Measurements from ENCODE around the gene FBXL12. TPM values are rescaled to one million over a fixed set of nuclear protein-coding genes. Genes with fewer than 3 reads are reported as not detected.
"Not testable (repeated sequence)": the region's sequence is repeated elsewhere in the genome, so short reads cannot be mapped to it uniquely, and the experiment has no call there.

Gene FBXL12
- total RNA-seq, 4 donors from 2014 or later: 15.8 to 32.7 (median 29.2) TPM

GRCh38 chr19:9834307-9834725, 15.4 kb upstream of the FBXL12 start:
- Histone ChIP-seq H3K36me3 (peaks cover 0 to 36% (median 21%) of the 10 kb centered on the region in 4 donors), H3K27ac (replicated peaks in 1 of 4) (peak overlapping the region; percentile 76 to 84 (median 80)), H3K4me3 (peak overlapping the region; percentile 88 to 99 (median 96)), H3K27me3 (no peaks in the 10 kb centered on the region), H3K4me1 (peaks cover 12 to 42% (median 26%) of the 10 kb centered on the region in 4 donors), H3K9me3 (no peaks in the 10 kb centered on the region)
- TF ChIP-seq POLR2A (IDR thresholded peaks at IDR 0.05; ENCODE audit: low read depth): no peak
- TF ChIP-seq POLR2AphosphoS5 (IDR thresholded peaks at IDR 0.05): no peak
- WGBS: 67% methylated on average over 6 of the region's 6 CpGs
- DNase-seq (ENCODE audit: extremely low spot score): no peak
- intact Hi-C loops (cut with DNase I): no loop called here

GRCh38 chr19:9828551-9829063, 9.7 kb upstream of the FBXL12 start:
- WGBS: 36% methylated on average over 13 of the region's 13 CpGs
- Histone ChIP-seq H3K27me3 (no peaks in the 10 kb centered on the region), H3K9me3 (no peaks in the 10 kb centered on the region), H3K27ac (replicated peaks in 1 of 4) (peak overlapping the region in 3 of 4 donors; percentile 76 to 86 (median 85)), H3K4me1 (peaks cover 26 to 35% (median 31%) of the 10 kb centered on the region in 4 donors), H3K4me3 (peak overlapping the region; percentile 64 to 99 (median 84)), H3K36me3 (peaks cover 0 to 25% (median 11%) of the 10 kb centered on the region in 4 donors)
- DNase-seq (ENCODE audit: extremely low spot score): no peak
- intact Hi-C loops (cut with DNase I): no loop called here
- TF ChIP-seq CTCF (IDR thresholded peaks at IDR 0.05): no peak
- TF ChIP-seq EP300 (IDR thresholded peaks at IDR 0.05): no peak
- TF ChIP-seq POLR2A (IDR thresholded peaks at IDR 0.05; ENCODE audit: low read depth): no peak

GRCh38 chr19:9827289-9828238, 8.7 kb upstream of the FBXL12 start, which contains the start of gene UBL5:
TSS of gene UBL5 (plus strand) at chr19:9827918. CDS start at chr19:9828338, 420 bp downstream.
- intact Hi-C loops (cut with DNase I): no loop called here
- no peak for TF ChIP-seq EP300 (IDR thresholded peaks at IDR 0.05)
- TF ChIP-seq POLR2AphosphoS5 (IDR thresholded peaks at IDR 0.05): peak; percentile 97
- TF ChIP-seq POLR2A (IDR thresholded peaks at IDR 0.05; ENCODE audit: low read depth): peak; percentile 77
- TF ChIP-seq CTCF (IDR thresholded peaks at IDR 0.05): no peak
- no peaks in the 10 kb centered on the region for H3K9me3 ChIP-seq
- WGBS: under 1% methylated on average over 29 of the region's 62 CpGs
- H3K27ac ChIP-seq (replicated peaks in 1 of 4): peak within 1 kb of the TSS; percentile 76 to 86 (median 84)
- no peaks in the 10 kb centered on the region for H3K27me3 ChIP-seq
- H3K4me1 ChIP-seq: peaks cover 26 to 35% (median 31%) of the 10 kb centered on the region in 4 donors
- H3K4me3 ChIP-seq: peak within 1 kb of the TSS; percentile 64 to 99 (median 84)
- peaks cover 0 to 25% (median 12%) of the 10 kb centered on the region in 4 donors for H3K36me3 ChIP-seq
- DNase-seq (ENCODE audit: extremely low spot score): peak; percentile 97

- Histone ChIP-seq H3K4me3 (no peak overlapping the region), H3K27ac (replicated peaks in 1 of 4) (no peak overlapping the region), H3K4me1 (peaks cover 25 to 32% (median 31%) of the 10 kb centered on the region in 4 donors), H3K9me3 (peaks cover 0 to 4% (median 0%) of the 10 kb centered on the region in 4 donors), H3K27me3 (no peaks in the 10 kb centered on the region), H3K36me3 (peaks cover 0 to 2% (median 0%) of the 10 kb centered on the region in 4 donors)
- TF ChIP-seq CTCF (IDR thresholded peaks at IDR 0.05) (no peak), POLR2A (IDR thresholded peaks at IDR 0.05; ENCODE audit: low read depth) (no peak), POLR2AphosphoS5 (IDR thresholded peaks at IDR 0.05) (no peak), EP300 (IDR thresholded peaks at IDR 0.05) (no peak)
- intact Hi-C loops (cut with DNase I): no loop called here
- WGBS: 79% methylated on average over 5 of the region's 5 CpGs
- no peak for DNase-seq (ENCODE audit: extremely low spot score)
Measured at GRCh38 chr19:9823816-9824215, 4.9 kb upstream of the FBXL12 start.

- intact Hi-C loops (cut with DNase I); DNase-seq (ENCODE audit: extremely low spot score); H3K36me3 ChIP-seq; H3K9me3 ChIP-seq; H3K27me3 ChIP-seq: not testable (repeated sequence)
- Histone ChIP-seq H3K4me1 (peaks cover 12 to 36% (median 30%) of the 10 kb centered on the region in 4 donors), H3K4me3 (peak overlapping the region in 3 of 4 donors; percentile 93 to 99 (median 94)), H3K27ac (replicated peaks in 1 of 4) (peak overlapping the region; percentile 92 to 95 (median 92))
- WGBS: 90% methylated on average over 4 of the region's 8 CpGs
Measured at GRCh38 chr19:9820034-9820433, 1.2 kb upstream of the FBXL12 start.

Measured in esophagus muscularis mucosa (tissue), 4 donors.